ENCODE data around the gene ADAMTS12.

GRCh38 chr5:33501899-33502298, 389.9 kb downstream of the ADAMTS12 start:
- TF ChIP-seq CTCF (IDR thresholded peaks at IDR 0.05) (no peak), POLR2A (IDR thresholded peaks at IDR 0.05) (no peak)

Data from body of pancreas (tissue), 4 donors.